ENCODE measurements around the gene HIGD2B. TPM values are rescaled to one million over a fixed set of nuclear protein-coding genes. Genes with fewer than 3 reads are reported as not detected.
A peak's percentile ranks its signal among the peaks of the same experiment; 100 is the strongest.
"Not testable (repeated sequence)": the region's sequence is repeated elsewhere in the genome, so short reads cannot be mapped to it uniquely, and the experiment has no call there.

Gene HIGD2B
- total RNA-seq, 2 experiments from 2014 or later: 0.26 TPM; not detected in 1

DNA sequence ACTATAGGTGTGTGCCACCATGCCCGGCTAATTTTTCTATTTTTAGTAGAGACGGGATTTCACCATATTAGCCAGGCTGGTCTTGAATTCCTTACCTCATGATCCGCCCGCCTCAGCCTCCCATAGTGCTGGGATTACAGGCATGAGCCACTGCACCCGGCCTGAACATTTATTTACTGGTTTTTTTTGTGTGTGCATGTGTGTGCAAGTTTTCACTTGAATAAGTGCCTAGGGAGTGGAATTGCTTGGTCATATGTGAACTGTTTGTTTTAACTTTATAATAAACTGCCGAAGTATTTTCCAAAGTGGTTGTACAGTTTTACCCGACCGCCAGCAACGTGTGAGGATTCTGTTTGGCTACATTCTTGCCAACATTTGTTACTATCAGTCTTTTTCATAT lies 14.1 kb upstream of the HIGD2B start:
- H3K9me3 Mint-ChIP-seq: no peaks in the 10 kb centered on the region
- H3K27ac Mint-ChIP-seq: no peak overlapping the region
- peaks cover 8% of the 10 kb centered on the region for H3K4me1 Mint-ChIP-seq
- H3K4me3 Mint-ChIP-seq: no peak overlapping the region
- DNase-seq: no peak
- peaks cover 6% of the 10 kb centered on the region for H3K36me3 Mint-ChIP-seq
- H3K27me3 Mint-ChIP-seq: no peaks in the 10 kb centered on the region

DNA sequence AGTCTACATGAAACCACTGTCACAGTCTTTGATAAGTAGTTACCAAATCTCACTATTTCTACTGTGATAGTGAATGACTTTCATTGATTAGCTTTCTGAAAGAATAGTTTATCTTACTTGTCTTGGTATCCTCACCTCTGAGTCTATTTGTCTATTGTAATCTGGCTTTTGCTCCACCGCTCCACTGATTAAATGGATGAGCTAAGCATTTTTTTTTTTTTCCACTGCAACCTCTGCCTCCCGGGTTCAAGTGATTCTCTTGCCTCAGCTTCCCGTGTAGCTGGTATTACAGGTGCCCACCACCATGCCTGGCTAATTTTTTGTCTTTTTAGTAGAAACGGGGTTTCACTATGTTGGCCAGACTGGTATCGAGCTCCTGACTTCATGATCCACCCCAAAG lies 13.0 kb upstream of the HIGD2B start:
- Mint-ChIP-seq H3K9me3 (no peaks in the 10 kb centered on the region), H3K27ac (no peak overlapping the region), H3K4me1 (peaks cover 16% of the 10 kb centered on the region), H3K36me3 (peaks cover 6% of the 10 kb centered on the region), H3K4me3 (no peak overlapping the region), H3K27me3 (no peaks in the 10 kb centered on the region)
- no peak for DNase-seq

DNA sequence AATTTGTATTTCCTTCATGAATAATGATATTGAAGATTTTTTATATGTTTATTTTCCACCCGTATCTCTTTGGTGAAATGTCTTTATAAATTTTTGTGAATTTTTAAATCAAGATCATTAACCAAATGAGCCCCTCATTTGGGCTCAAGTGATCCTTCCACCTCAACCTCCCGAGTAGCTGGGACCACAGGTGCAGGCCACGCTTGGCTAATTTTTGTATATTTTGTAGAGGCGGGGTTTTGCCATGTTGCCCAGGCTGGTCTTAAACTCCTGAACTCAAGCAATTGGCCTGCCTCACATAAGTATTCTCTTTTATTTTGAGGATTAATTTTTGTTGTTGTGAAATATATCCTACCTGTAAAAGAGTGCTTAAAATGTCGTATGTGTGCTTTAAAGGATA lies 5.0 kb upstream of the HIGD2B start:
- no peak overlapping the region for H3K27ac Mint-ChIP-seq

DNA sequence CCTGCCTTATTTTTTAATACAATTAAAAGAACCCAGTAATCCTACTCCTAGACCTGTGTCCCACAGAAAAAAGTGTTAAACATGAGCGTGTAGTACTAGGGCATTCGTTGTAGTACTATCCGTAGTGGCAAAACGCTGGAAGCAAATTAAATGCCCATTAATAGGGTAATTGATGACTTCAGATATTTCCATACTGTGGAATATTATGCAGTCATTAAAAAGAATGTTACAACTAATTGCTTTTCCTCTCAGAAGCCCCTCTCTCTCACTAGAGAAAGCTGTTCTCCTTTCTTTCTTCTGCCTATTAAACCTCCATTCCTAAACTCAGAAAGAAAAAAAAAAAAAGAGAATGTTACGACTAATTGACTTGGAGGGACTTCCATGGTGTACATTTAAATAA lies 2.7 kb upstream of the HIGD2B start:
- no peaks in the 10 kb centered on the region for H3K36me3 Mint-ChIP-seq
- H3K4me3 Mint-ChIP-seq: no peak overlapping the region
- H3K27ac Mint-ChIP-seq: no peak overlapping the region
- no peaks in the 10 kb centered on the region for H3K27me3 Mint-ChIP-seq
- no peaks in the 10 kb centered on the region for H3K9me3 Mint-ChIP-seq
- no peak for DNase-seq
- H3K4me1 Mint-ChIP-seq: peaks cover 9% of the 10 kb centered on the region

More for the DNA sequence above, 5.0 kb upstream of the HIGD2B start:
- Mint-ChIP-seq H3K9me3 (no peaks in the 10 kb centered on the region), H3K4me3 (no peak overlapping the region), H3K4me1 (peaks cover 12% of the 10 kb centered on the region), H3K36me3 (peaks cover 4% of the 10 kb centered on the region), H3K27me3 (no peaks in the 10 kb centered on the region)
- DNase-seq: no peak

DNA sequence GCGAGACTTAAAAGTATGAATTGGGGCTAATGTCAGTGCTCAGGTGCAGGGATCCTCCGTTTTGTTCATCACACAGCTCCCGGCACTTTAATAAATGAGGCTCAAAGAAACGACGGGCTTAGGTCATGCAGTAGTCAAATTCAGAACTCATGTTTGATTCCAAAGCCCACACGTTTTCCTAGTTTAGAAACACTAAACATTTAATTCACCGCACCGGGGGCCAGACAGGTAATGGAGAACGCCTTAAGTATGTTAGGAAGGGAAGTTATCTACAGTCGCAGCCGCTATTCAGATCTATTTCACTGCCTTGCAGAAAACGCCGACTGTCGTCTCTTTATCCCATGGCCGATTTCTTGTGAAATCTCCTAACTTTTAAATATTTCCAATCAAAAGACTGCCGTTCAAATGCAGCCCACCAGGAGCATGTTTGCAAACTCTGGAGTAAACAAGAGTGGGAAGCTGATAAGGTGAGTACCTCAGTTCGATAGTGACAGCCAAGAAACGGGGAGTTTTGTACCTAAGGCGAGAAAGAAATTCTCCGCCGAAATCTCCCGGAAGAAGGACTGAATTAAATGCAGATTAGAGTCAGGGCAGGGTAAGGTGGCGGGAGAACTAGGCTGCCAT lies 569 bp downstream of the HIGD2B start:
- no peak for DNase-seq
- Mint-ChIP-seq H3K36me3 (no peaks in the 10 kb centered on the region), H3K27ac (peak overlapping the region; percentile 84), H3K27me3 (no peaks in the 10 kb centered on the region), H3K9me3 (no peaks in the 10 kb centered on the region), H3K4me3 (peak overlapping the region; percentile 94), H3K4me1 (peaks cover 17% of the 10 kb centered on the region)

DNA sequence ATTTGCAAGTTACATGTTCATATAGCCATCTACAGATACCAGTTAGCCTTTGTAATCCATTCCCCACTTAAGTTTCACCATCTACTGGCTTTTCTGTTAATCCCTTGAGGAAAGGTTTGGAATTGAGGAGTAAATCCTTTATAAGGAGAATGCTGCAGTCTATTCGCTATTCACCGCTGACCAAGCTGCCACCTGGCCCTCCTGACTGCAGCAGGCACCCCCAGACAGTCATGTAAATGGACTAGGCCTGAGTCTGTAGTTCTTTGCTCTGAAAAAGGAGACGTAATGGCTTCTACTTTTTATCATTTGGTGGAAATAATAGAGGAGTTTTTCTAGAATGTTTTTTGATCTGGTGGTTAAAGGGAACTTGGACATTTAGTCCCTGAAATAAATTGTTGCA lies 3.2 kb downstream of the HIGD2B start:
- no peaks in the 10 kb centered on the region for H3K36me3 Mint-ChIP-seq
- no peak overlapping the region for H3K4me3 Mint-ChIP-seq
- no peak for DNase-seq
- H3K4me1 Mint-ChIP-seq: peaks cover 17% of the 10 kb centered on the region
- no peak overlapping the region for H3K27ac Mint-ChIP-seq
- no peaks in the 10 kb centered on the region for H3K9me3 Mint-ChIP-seq
- peaks cover 14% of the 10 kb centered on the region for H3K27me3 Mint-ChIP-seq

DNA sequence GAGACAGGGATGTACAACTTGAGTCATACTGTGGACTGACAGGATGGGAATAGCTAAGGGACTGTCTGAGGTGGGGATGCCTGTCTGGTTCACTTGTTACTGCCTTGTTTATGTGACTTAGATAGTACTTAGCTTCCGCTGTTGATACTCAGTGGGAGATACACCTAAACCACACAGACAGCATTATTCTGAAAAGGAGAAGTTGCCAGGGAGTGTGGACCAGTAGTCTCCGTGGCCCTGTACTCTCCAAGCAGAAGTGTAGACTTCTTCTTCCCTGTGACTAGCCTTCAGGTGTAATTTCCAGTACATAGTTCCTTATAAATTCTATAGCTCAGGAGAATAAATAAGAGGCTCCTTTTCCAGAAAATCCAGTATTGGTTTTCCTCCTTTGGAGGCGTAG lies 5.1 kb downstream of the HIGD2B start:
- no peak for DNase-seq
- Mint-ChIP-seq H3K4me3 (no peak overlapping the region), H3K27me3 (peaks cover 23% of the 10 kb centered on the region), H3K36me3 (no peaks in the 10 kb centered on the region), H3K27ac (no peak overlapping the region), H3K4me1 (peaks cover 13% of the 10 kb centered on the region), H3K9me3 (no peaks in the 10 kb centered on the region)

DNA sequence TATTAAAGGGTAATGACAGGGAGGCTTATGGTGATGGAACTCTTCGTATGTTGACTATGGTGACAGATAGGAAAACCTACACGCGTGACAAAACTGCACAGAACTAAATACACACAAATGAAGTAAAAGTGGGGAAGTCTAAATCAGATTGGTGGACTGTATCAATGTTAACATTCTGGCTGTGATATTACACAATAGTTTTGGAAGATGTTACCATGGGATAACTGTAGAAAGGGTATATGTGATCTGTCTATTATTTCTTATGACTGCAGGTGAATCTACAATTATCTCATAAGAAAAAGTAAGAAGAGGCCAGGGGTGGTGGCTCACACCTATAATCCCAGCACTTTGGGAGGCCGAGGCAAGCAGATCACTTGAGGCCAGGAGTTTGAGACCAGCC lies 9.1 kb downstream of the HIGD2B start:
- DNase-seq: no peak
- H3K4me3 Mint-ChIP-seq: no peak overlapping the region
- H3K36me3 Mint-ChIP-seq: no peaks in the 10 kb centered on the region
- H3K4me1 Mint-ChIP-seq: no peaks in the 10 kb centered on the region
- H3K27ac Mint-ChIP-seq: no peak overlapping the region
- H3K9me3 Mint-ChIP-seq: no peaks in the 10 kb centered on the region
- H3K27me3 Mint-ChIP-seq: peaks cover 33% of the 10 kb centered on the region

DNA sequence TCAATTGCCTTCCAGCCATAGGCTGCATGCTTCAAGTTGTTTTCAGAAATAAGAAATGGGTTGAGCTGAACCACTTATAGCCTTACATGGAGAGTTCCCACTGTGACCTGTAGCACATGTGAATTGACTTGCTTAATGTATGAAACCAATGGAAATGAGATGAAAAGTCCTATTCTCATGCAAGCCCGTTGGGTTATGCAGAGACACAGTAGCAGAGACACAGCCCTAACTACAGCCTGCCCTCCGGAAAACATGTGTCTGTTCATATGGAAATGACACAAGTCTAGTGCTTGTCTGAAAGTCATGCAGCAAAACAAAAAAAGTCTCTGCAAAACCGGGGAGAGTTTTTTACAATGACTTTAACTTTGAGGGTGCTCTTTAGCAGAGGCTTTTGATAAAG lies 14.5 kb downstream of the HIGD2B start:
- H3K9me3 Mint-ChIP-seq: no peaks in the 10 kb centered on the region
- H3K4me3 Mint-ChIP-seq: no peak overlapping the region
- no peaks in the 10 kb centered on the region for H3K36me3 Mint-ChIP-seq
- H3K27me3 Mint-ChIP-seq: peaks cover 20% of the 10 kb centered on the region
- no peak overlapping the region for H3K27ac Mint-ChIP-seq
- peaks cover 4% of the 10 kb centered on the region for H3K4me1 Mint-ChIP-seq
- no peak for DNase-seq

DNA sequence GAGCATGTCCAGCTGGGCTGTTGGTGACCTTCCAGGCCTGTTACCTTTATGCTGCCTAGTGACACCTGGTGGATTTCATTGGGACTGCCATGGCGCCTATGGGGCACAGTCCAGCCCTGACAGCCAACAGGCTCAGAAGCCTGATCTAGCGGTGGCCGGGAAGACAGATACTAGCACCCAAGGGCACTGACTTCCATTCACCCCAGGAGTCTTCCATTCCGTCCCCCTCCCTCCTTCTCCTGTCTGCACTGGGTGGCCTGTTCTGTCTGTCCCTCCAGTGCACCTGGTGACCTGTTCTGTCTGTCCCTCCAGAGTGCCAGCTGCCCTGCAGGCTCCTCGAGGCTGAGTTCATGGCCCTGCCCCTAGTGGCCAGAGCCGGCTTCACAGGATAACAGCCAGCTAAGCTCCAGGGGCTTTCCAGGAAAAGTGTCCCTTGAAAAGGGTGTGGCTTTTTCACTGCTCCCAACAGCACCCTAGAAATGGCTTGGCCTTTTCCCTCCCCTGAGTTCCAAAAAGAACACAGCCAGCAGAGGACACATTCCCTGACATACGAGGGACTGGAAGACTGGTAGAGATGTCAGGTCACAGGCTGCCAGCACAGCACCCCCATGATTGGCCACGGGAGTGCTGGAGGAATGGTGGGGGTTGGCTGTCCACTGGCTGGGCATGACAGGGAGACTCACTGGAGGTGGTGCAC lies 15.2 kb downstream of the HIGD2B start:
- not testable (repeated sequence) for H3K9me3 Mint-ChIP-seq, H3K27ac Mint-ChIP-seq, H3K4me1 Mint-ChIP-seq, H3K36me3 Mint-ChIP-seq
- Mint-ChIP-seq H3K4me3 (peak overlapping the region; percentile 43), H3K27me3 (peaks cover 20% of the 10 kb centered on the region)
- DNase-seq: peak; percentile 75

DNA sequence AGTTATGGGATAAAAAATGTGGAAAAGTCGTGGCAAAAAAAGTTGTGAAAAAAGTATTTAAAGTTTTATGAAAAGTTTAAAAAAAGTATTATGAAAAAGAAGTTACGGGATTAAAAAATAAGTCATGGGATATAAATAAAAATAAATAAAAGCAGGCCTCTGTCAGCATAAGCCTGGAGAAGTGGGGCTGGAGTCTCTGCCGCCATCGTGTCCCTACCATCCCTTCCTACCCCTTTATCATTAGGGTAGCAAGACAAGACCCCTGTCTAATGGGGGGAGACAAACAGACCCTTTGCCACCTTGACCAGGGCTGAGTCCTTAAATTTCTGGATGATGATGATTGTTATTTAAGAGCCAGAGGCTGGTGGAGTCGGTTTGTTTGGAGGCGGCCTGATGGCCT lies 16.2 kb downstream of the HIGD2B start:
- not testable (repeated sequence) for DNase-seq, H3K4me1 Mint-ChIP-seq, H3K4me3 Mint-ChIP-seq, H3K27ac Mint-ChIP-seq, H3K9me3 Mint-ChIP-seq, H3K36me3 Mint-ChIP-seq
- H3K27me3 Mint-ChIP-seq: peaks cover 20% of the 10 kb centered on the region

DNA sequence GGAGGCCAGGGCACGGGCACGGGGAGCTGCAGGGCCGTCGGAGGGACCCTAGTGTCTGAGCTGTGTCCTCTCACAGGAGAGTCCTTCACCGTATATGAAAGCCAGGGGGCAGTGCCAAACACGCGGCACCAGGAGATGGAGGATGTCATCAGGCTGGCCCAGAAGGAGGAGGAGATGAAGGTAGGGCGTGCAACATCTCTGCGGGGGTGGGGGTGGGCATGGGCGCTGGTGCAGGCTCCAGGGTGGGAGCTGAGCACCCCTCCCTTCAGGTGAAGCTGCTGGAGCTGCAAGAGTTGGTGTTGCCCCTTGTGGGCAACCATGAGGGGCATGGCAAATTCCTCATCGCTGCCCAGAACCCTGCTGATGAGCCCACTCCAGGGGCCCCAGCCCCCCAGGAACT lies 20.3 kb downstream of the HIGD2B start:
- not testable (repeated sequence) for H3K36me3 Mint-ChIP-seq, H3K9me3 Mint-ChIP-seq, H3K4me3 Mint-ChIP-seq, H3K4me1 Mint-ChIP-seq, H3K27me3 Mint-ChIP-seq, DNase-seq, H3K27ac Mint-ChIP-seq

DNA sequence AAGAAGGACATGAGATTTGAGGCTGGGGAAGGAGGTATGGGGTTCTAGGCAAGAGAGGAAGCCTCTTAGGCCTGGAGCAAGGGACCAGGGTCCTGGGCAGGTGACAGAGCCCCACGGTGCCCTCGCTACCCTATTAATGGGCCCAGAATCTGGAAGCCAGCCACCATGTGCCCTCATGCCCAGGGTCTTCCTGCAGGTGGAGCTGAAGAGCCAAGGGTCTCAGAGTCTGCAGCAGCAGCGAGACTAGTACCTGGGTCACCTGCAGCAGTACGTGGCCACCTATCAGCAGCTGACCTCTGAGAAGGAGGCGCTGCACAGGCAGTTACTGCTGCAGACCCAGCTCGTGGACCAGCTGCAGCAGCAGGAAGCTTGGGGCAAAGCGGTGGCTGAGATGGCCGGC lies 22.1 kb downstream of the HIGD2B start:
- not testable (repeated sequence) for H3K27ac Mint-ChIP-seq, H3K4me3 Mint-ChIP-seq, H3K9me3 Mint-ChIP-seq, H3K27me3 Mint-ChIP-seq, DNase-seq, H3K36me3 Mint-ChIP-seq, H3K4me1 Mint-ChIP-seq

DNA sequence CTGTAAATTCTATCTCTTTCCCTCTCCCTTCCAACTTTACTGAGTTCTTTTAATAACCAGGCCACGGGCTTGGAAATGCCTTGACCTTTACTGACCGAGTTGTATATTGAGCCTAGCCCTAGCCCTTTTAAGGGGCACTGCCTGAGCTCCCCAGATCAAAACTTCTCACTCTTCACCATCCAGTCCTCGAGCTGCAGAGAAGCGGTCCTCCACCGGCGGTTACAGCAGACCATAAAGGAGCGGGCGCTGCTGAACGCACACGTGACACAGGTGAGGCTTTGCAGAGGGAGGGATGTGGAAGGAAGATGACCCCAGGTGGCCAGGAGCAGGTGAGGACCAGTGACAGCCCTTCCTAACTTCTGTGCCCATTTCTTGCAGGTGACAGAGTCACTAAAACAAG lies 24.9 kb downstream of the HIGD2B start:
- not testable (repeated sequence) for H3K4me3 Mint-ChIP-seq, DNase-seq, H3K4me1 Mint-ChIP-seq, H3K27ac Mint-ChIP-seq, H3K27me3 Mint-ChIP-seq, H3K36me3 Mint-ChIP-seq, H3K9me3 Mint-ChIP-seq

DNA sequence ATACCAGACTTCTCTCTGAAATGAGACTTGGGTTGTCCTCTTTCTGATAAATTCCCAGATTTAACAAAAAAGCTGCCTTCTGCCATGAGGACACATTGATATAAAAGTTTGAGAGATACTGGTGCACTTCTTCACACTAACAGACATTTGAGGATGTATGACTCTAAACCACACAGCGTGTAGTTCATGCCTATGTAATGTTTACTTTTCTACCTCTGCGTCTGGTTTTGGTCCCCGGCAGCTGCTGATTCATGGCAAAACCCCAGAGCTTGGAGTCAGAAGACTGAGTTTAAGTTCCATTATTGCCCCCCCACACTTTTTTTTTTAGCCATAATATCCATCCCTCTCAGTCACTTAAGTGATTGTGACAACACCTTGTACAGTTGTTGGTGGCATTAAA lies 30.0 kb downstream of the HIGD2B start:
- H3K27me3 Mint-ChIP-seq, H3K36me3 Mint-ChIP-seq, H3K27ac Mint-ChIP-seq, H3K9me3 Mint-ChIP-seq, DNase-seq, H3K4me1 Mint-ChIP-seq, H3K4me3 Mint-ChIP-seq: not testable (repeated sequence)

DNA sequence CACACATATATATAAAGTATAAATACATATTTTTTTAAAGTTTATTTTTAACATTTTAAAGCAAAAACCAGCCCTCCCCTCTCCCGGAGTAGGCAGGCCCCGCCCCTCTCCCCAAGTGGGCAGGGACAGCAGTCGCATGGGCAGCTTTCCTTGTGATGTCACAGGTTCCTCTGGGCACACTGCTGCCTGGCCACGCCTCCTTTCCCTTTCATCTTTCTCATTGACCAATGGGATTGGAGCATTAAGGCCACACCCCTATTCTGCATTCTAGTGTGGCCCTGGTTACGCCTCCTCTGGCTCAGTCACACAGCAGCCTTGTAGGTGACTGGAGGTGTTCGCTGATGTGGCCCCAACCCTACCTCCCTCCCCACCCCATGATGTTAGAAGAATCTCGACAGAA lies 31.6 kb downstream of the HIGD2B start, which contains the start of gene GOLGA6B:
Gene GOLGA6B (plus strand): TSS at position 301 of the 400 bp plus-strand sequence. CDS start 41 bp downstream, at position 342.
- not testable (repeated sequence) for H3K4me1 Mint-ChIP-seq, H3K9me3 Mint-ChIP-seq, H3K27ac Mint-ChIP-seq, H3K36me3 Mint-ChIP-seq, H3K4me3 Mint-ChIP-seq, H3K27me3 Mint-ChIP-seq, DNase-seq
